NCI-H510A (cell line): ENCODE results near the gene BACH2.
A peak's percentile ranks its signal among the peaks of the same experiment; 100 is the strongest.
"Not testable (repeated sequence)": the region's sequence is repeated elsewhere in the genome, so short reads cannot be mapped to it uniquely, and the experiment has no call there.

Source experiments
- DNase-seq: peaks from one replicate; lab custom pipeline; 2025; lab: John Stamatoyannopoulos, UW

BACH2 gene

DNA sequence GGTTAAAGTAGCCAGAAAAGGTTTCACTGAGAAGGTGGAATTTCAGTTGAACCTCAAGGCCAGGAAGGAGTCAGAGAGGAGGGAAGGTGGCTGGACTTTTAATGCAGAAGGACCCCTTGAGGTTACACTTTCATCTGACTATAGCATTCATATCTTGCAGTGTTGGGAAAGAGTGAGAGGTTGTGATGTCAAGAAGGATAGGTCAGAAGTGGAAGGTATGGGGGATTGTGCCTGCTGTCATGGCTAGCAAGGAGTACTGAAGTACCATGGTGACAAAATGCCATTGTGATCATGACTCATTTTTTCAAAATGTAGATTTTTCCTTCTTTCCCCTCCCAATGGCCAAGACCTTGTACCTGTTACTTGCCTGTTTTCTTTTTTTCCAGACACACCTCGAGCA, 5.2 kb upstream of the BACH2 start:
- DNase-seq, result no peak

DNA sequence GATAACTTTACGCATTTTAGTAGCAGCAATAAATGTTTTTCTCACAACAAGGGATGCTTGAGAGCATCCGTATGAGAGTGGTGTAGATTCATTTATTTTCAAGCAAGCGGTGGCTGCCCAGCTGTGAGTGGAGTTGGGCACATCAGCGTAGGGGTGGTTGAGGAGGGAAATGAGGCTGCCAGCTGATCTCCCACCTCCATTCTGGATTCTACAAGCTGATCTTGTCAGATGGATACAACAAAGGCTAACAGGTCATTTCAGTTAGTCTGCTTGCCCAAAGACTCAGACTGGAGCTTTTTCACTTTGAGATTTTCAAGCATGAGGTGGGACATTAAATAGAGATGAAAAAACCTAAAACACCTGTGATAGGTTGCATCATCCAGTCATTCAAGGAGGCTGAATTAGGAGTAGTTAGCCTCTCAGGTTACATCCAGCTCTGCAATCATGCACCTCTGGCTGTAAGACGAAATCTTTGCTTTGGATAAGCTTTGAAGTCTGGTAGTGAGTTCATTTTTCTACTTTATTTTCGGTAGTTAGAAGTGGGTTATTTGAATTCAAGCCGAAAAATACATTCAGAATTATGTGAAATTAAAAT, 1.9 kb upstream of the BACH2 start:
- no peak for DNase-seq

DNA sequence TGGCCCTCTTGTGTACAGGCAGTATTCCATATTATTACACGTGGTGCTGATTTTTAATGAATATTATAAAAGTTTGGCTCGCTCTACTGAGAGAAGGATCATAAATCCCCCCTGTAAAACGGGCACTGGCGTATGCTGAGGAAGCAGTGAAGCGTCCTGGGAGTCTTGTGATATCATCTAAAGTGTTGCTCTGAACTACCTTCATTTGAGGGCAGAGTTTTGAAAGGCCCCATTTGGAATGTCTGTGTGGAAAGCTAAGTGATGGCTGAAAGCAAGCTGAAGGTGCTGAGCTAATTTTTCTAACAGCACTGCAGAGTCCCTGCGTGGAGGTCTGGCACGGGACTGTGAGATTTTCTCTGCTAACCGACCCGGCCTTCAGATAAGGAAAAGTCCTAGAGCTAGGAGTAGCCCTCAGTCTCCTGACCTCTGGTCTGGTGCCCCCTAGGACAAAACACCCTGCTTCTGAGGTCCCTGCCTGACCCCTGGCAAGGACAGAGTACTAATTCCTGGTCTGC, 1.3 kb upstream of the BACH2 start:
- DNase-seq, result no peak

DNA sequence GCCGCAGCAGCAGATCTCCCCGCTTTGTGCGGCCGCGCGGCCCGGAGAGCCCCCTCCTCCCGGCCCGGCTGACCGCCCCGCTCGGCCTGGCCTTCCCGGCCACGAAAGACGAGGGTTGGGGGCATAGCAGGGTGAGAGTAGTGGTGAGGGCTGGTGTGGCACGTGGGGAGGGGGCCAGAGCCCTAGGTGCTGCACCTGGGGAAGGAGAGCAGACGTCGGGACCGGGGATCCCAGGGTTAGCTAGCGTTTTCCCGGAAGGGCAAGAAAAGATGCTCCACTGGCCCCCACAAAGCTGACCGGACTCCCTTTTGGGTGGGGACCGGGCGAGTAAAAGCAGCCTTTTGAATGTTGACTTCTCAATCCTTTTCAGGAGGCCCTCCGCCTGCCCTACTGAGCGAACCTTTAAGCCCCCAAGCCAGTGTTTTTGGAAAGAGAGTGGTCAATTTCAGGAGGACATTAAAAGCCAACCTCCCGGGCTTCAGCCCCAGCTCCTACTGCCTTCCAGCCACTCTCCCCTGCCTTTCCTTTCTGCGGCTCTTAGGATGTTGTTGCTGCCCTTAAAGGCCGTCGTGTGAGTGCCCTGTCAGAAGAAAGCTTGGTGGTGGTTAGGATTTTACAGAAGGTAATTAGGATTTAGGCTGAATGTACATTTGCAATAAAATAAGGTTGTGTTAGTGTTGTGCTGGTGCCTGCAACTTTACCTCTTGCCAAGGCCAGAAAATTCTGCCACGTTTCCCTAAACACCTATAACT, 648 bp upstream of the BACH2 start:
- DNase-seq, result no peak

DNA sequence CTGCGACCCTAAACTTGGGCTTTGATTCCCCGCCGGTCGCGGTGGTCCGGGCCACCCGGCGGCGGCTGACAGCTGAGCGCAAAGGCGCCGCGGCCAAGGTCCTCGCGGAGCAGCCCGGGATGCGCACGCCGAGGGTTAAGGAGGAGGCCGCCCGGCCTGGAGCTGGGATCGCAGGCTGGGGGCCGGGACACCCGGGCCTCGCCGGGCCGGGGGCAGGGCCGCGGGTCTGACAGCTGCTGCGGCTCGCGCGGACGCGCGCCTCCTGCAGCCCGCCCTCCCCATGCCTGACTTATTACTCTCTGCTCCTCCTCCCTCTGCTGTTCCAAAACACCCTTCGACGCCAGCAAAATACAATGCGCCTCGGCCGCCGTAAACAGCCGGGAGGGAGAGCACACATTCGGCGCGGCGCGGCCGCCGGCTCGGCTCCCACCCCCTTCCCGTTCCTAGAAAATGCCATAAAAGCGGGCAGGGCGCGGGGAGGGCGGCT, 746 bp downstream of the BACH2 start:
- DNase-seq, result peak; percentile 13

DNA sequence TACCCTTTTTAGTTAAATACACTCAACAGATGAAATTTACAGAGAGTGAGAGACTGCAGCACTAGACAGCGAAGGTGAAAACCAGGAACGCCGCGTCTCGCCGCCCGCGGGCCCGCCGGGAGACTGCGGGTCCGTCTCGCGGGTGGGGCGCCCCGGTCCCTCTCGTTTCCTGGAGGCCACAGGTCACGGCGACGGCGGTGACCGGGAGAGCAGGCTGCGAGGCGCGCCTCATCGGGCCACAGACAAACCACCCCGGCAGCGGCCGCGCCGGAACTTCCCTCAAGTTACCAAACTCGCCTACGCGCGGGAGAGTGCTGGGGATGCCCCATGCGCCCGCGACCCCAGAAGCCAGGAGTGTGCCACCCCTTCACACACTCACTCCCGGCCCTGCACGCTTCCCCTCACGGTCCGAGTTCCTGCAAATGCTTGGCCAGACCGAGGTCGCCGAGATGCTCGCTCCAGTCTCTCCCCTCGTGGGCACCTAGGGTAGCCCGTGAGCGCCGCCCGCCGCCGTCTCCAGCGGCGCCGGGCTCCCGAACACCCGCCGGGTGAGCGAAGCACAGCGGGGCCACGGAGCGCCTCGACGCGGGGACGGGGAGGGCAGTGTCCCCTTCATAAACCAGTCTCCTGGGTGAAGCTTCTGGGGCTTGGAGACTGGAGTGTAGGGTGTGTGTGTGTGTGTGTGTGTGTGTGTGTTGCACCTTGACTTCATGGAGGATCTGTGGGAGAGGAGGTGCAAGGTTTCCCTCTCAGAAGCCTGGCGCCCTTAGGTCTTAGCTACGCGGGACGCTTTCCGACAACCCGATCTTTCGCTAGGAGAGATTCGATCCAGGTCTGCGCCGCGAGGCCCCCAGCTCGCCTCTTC, 1.4 kb downstream of the BACH2 start:
- DNase-seq, result no peak

DNA sequence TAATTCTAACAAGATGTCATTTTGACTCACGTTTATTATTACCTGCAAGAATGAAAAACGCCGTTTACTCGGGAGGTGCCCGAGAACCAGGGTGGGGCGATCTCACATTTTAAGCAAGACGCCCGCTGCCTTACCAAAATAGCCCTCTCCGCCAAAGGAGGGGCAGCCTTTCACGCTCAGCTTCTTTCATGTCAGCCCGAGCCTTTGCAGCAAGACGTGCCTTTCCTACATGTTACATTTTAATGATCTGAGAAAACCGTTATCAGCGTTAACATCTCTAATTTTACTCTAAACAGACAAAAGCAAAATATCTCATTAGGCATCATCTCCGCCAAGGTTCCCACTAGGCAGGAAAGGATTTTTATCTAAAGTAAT, 2.0 kb downstream of the BACH2 start:
- DNase-seq, result no peak

DNA sequence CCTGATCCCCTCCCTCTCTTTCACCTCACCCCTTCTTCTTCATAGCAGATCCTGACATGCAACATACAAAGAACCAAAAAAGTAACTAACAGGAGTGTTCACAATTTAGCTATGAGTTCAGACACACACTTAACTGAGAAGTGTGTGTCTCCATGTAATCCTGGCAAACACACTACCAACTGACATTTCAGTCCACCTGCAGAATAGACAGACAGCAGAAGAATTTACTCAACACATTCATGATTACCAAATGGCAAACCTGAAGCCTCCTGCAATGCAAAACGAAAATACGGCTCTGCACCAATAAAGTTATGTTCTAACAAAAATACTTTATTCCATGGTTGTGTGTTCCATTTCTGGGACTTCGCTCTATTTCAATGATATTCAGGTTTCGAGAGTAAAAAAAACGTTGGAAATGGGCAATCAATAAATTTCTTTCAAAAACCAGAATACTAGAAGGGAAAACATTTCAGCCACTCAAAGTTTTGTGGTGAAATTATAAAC, 2.6 kb downstream of the BACH2 start:
- no peak for DNase-seq

DNA sequence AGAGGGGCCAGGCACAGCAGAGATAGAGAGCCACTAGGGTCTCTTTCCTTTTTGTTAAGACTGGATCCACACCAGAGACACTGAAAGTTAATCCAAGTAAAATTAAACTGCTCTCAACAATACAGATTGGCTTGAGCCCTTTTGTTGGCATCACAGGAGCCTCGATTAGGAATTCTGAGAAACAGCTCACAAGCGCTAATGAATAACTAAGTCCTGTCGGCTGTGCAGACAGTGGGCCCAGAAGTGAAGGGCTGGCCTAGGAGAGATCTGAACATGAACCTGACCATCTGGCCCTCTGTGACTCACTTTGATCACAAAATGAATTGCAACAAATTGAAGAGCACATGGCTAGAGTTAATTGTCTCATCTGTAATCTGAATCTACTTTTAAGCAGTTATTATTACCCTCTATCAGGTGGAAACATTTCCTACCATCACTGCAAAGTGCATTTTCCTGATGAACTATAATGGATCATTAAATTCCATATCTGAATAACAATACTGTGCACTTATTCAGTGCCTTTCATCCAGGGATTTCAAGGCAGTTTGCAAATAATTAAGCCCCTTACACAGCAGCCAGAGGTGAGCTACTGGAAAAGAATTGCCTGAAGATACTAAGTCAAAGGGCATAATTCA, 3.2 kb downstream of the BACH2 start:
- DNase-seq, result no peak

DNA sequence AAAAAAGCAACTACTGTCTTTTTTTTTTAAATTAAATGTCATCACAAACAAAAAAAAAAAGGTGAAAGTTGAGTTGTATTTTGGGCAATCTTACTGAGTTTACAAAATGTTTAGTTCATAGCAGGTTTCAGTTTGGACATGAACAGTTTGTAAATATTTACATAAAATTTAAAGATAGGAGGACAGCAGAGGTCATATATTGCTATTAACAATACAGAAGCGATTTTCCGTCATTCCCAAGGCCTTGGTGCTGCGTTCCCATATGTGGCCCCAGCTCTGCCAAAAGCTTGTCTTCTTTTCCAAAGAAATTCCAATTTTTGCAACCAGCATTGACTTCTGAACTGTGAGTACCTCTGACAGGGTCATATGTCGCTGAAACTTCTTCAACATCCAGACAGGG, 5.1 kb downstream of the BACH2 start:
- no peak for DNase-seq

DNA sequence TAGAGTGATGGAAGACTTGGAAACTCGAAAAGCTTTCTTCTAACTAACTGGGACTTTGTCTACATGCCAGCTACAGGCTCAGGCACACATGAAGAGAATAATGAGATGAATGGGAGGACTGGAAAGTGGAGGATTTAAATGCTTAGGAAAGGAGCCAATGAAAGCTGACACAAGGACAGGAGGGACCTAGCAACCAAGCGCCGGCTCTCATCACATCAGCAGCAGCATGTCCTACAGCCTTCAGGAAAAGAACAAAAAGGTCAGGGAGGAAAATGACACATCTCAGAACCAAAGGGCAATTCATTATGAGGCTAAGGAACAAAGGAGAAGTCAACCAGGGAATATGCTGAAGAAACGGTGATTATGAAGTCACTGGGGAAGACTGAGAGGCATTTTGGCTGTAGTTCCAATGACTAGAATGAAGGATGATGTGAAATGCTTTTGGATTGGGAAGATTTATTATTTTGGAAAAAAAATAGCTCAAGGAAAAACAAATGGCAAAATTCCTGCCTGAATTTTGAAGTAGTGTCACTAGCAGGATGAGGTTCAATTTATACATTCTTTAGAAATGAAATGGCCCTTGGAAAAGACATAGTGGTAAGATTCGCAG, 5.7 kb downstream of the BACH2 start:
- no peak for DNase-seq

DNA sequence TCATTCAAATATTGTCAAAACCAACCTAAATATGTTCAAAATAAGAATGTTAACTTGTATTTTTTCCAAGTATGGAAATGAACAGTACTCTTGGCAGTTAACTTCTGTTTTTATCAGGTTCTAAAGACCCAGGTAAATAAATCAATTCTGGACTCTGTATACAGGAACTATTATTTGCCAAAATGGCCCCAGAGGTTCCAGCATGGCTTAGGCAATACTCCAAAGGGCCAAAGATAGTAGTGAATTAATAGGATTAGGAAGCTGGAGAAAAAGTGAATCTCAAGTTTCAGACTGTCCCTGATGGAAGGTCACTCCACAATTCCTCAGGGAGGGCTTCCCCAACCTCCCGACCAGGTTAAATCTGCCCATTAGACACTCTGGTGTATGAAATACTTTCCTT, 6.7 kb downstream of the BACH2 start:
- no peak for DNase-seq

DNA sequence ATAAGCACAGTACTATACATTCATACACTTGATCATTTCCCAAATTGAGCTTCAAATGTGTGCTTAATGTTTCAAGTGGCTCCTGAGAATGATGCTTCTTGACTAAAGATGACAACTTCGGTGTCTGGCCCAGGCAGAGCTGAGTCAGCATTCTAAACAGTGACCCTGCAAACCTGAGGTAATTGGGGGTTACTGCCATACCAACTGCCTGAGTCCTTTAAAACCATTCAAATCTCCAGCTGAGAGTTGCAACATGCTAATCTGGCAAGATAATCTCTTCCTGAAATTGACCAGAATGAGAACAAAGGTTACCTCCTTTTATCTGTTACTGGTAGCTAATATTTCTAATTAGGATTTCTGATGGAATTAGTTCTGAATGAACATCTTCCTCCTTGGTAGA, 8.2 kb downstream of the BACH2 start:
- DNase-seq, result no peak

DNA sequence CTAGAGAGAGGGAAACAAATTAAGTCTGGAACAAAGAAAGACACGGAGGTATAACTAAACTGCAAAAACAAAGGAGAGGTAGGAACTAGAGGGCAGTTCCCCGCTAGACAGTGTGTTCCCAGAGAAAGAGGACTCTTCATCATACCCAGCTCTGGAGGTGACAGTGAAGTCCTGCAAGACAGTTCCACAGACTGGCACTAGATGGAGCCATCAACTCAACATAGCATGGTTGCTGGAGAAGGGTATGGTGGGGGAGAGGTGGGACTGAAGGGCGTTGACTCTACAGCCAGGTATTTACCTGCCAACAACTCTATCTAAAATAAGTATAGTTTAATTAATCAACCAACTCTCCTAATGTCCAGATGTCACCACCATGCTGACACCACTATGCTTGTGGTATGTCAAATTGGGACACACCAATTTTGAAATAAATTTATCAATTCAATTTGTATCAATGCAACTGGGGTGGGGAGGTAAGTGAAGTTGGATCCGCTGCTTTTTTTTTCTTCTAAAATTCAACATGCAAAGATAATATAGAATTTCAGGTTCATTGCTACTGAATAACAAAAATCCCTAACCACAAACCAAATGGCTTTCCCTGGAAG, 9.7 kb downstream of the BACH2 start:
- DNase-seq, result no peak

DNA sequence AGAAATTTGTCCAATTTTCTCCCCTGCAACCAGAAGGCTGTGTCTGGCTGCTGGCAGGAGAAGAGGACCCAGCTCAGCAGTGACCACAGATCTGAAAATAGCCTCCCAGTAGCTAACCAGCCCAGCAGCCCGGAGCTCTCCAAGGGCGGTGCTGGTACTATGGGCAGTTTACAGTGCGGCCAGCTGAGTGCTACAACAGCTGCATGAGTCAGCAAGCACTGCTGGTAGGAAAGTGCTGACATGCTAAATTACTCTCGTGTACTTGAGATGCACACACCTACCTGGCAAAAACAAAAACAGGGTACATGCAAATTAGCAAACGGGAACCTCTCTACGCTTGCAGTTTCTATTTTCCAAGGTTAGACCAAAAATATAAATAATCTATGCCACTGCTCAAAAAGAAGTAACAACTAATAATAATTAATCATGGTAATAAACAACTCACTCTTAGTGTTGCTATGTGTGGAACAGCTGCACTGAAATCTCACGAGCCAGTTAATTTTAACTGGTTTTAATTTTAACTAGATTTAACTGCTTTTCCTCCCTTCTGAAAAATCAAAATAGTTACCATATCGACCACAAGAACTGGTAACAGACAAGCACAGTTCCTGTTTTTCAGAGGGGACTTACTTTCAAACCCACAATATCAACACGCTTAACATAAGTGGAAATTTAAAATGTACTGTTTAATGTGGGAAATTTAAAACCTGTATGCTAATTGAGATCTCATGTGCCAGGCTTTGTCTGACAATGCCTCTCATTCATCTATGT, 10.8 kb downstream of the BACH2 start:
- DNase-seq, result peak; percentile 54

DNA sequence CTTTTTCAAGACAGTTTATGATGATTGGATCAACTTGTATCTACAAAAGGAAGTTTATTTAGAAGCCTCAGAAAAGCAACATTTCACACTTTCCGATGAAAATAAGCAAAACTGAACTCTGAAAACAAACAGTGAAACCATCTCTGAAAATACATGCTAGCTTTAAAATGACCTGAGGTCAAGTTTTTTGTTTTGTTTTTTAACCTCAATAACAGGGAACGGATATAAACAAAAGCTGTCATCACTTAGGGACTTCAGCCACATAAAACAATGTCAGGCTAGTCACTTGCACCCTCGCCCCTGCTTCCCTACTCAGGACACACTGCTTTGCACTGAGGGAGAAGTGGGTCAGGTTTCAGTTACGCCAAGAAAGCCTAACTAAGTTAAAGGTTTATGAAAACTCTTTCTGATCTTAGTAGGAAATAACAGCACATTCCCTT, 11.6 kb downstream of the BACH2 start:
- DNase-seq, result no peak

DNA sequence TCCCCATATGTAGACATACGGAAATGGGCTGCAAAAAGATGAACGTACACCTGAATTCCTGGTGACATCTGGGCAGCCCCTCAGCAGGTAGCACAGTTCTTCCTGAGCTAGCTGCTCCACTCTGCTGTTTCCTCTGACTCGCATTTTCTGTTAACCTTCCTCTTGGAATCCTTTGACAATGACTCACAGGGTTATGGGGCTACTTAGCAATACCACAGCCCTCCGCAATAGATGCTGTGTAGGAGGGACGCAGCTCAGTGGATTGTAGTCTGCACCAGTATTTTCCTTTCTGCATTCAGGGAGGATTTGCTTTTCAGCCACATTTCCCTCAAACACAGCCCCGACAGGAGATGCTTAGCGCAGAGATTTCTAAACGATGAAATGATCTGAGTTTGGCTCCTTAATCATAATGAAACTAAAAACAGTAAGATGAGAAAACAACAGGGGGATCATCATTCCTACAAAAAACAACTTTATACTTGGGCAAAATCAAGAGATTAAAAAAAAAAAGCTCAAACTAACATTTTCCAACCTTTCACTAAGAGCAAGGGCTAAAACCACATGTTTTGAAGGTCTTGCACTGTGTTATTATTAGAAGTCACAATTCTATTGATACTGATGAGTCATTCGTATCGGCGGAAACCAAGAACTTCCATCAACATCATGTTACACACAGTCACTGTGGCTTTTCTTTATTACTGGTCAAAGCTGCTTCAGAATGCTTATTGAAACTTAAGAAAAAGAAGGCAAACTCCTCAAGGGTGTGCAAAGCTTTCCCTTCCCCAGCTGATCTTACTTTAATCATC, 12.2 kb downstream of the BACH2 start:
- DNase-seq, result no peak

DNA sequence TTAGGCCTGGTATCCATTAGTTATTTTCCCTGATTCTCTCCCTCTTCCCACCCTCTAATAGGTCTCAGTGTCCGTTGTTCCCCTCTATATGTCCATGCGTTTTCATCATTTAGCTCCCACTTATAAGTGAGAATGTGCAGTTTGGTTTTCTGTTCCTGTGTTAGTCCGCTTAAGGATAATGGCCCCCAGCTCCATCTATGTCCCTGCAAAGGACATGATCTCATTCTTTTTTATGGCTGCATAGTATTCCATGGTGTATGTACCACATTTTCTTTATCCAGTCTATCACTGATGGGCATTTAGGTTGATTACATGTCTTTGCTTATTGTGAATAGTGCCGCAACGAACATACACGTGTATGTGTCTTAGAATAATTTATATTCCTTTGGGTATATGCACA, 14.4 kb downstream of the BACH2 start:
- not testable (repeated sequence) for DNase-seq

DNA sequence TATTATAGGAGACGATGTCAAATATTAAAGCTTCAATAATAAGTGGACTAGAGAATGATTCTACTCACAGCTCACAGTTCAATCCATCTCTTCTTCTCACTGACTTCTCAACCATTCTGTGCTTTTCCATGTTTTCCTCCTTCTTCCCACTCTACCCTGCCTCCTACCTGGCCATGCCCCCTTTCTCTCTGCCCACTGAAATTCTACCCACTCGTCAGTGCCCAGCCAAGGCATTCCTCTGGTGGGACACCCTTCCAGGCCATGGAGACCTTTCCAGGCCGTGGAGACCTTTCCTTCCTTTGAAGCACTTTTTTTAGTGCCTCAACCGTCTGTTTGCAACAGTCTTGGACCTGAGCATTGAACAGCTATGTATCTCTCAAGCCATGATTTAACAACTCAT, 18.5 kb downstream of the BACH2 start:
- DNase-seq, result no peak
